PFSK-1 (cell line): ENCODE results near the gene HDAC6.

Source experiments
- FOXP2 ChIP-seq: optimal IDR thresholded peaks from 2 replicates; pipeline ENCODE3; 2011; ENCODE audit warnings: borderline replicate concordance, control low read depth, inconsistent platforms; ENCODE audit not compliant: insufficient read depth; ENCODE audit errors: extremely low read length, extremely low read depth
- POLR2AphosphoS5 ChIP-seq: IDR thresholded peaks from 2 replicates; pipeline ENCODE4 v1.6.1; 2012; ENCODE audit warnings: low read depth, mild to moderate bottlenecking, control low read depth, low read length, moderate library complexity
- SIN3A ChIP-seq: IDR thresholded peaks from 2 replicates; pipeline ENCODE4 v1.6.1; 2012; ENCODE audit warnings: mild to moderate bottlenecking, low read length, moderate library complexity, borderline replicate concordance; ENCODE audit not compliant: insufficient read depth

GRCh38 chrX:48852857-48853256, 51.0 kb downstream of the HDAC6 start:
- no peak for TF ChIP-seq FOXP2
- TF ChIP-seq SIN3A, result no peak
- no peak for TF ChIP-seq POLR2AphosphoS5
